KOPT-K1 (cell line): ENCODE measurements around the gene FAM228A.

Experiments used
- H3K27ac ChIP-seq: fragments of 200-600 bp; sonication (generic); 2 replicates; pipeline ENCODE4 v1.5.1; 2016; ENCODE audit warnings: antibody characterized with exemption, mild to moderate bottlenecking, low read depth, low read length; ENCODE audit not compliant: poor library complexity, severe bottlenecking
- H3K36me3 ChIP-seq: fragments of 200-600 bp; sonication (generic); 2 replicates; pipeline ENCODE4 v1.5.1; 2017; ENCODE audit warnings: antibody characterized with exemption, mild to moderate bottlenecking, low read length, moderate library complexity; ENCODE audit not compliant: insufficient read depth
- H3K9me3 ChIP-seq: fragments of 200-600 bp; sonication (generic); 2 replicates; pipeline ENCODE4 v1.5.1; 2017; ENCODE audit warnings: antibody characterized with exemption, low read length, mild to moderate bottlenecking; ENCODE audit not compliant: insufficient read depth, poor library complexity, severe bottlenecking

Gene FAM228A

DNA sequence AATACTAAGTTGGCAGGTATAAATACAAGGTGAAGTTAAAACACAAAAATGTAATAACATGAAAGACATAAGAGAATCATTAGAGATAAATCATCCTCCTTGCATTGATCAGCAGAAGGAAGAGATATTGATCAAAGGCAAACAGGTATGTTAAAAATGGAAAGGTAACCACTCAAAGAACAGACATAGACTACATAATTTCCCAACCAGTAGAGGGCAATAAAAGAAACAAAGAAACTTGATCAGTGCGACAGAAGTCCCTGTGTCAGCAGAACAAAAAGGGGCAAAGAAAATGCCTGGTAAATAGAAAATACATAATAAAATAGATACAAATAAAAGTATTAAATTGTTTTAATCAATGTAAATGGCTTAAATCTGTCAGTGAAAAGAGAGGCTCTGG is 53.6 kb downstream of the FAM228A start:
- 0 out of 2 replicates have a peak, but pooled peaks cover 2% of the 10 kb centered on the region for H3K36me3 ChIP-seq
- H3K27ac ChIP-seq: no peak overlapping the region
- no peaks in the 10 kb centered on the region for H3K9me3 ChIP-seq

DNA sequence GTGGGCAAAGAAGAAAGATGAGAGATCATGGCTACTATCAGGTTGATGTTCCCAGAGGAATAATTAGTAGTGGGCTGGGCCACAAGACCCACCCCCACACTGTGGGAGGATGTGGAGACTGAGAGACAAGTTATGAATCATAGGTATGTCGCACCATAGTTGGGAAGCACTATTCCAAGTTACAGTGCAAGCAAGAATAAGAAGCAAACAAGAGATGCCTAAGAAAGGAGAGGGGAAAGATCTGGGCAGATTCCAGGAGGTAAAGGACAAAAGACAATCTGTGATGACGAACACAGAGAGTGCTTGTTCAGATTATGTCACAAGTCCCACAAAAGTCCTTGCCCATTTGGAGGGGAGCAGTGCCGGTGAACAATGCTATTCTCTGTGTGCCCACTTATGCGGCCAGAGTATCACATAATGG is 56.6 kb downstream of the FAM228A start:
- Histone ChIP-seq H3K27ac (no peak overlapping the region), H3K36me3 (0 out of 2 replicates have a peak, but pooled peaks cover 6% of the 10 kb centered on the region)

DNA sequence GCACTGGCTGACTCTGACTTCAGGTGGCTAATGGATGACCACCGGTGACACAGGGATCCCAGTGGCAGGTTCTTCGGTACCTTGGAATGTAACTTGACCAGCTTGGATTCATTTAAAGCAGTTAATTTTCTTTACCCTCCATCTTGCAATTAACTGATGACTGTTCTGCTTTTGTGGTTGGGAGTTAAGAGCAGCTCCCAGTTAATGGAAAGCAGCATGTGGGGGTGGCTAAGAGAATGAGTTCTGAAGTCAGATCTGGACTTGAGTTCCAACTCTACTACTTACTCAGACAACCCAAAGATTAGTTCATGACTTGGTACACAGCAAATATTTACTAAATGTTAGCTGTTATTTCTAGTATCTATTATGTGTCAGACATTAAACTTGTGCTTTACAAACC is 58.5 kb downstream of the FAM228A start:
- Histone ChIP-seq H3K36me3 (0 out of 2 replicates have a peak, but pooled peaks cover 6% of the 10 kb centered on the region), H3K27ac (no peak overlapping the region), H3K9me3 (no peaks in the 10 kb centered on the region)

More for the DNA sequence above, 56.6 kb downstream of the FAM228A start:
- no peaks in the 10 kb centered on the region for H3K9me3 ChIP-seq

DNA sequence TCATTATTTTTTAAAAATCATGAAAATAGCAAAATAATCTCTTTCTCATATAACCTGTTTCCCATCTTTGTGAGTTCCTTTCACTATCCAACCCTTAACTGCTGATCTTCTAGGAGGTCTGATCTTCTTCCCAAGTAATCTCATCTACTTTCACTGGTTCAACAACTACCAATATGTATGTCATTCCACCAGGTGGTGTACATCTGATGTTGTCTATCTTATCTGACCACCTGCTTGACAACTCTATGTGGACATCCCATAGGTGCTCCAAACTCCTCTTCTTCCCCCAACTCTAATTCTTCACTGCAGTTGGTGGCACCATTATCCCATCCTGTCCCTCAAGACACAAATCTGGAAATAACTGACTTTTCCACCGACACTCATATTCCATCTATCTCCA is 62.5 kb downstream of the FAM228A start:
- Histone ChIP-seq H3K27ac (no peak overlapping the region), H3K9me3 (no peaks in the 10 kb centered on the region), H3K36me3 (peaks cover 12% of the 10 kb centered on the region; the same call in 1 of the 2 replicates)

DNA sequence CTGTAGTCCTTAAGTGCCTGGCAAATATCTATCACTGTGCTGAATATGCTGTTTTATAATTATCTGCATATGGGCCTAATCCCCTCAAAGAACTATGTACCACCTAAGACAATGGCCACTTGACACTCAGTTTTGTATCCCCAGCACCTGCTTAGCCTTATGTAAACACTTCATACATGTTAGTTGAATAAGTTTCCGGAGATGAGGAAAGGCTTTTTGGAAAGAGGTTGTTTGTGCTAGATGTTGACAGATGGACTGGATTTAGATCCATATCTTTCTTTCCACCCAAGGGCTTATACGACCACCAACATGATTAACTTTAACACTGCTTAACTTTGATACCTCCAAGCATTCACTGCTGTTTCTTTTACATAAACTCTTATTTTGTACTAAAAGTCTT is 63.3 kb downstream of the FAM228A start:
- no peaks in the 10 kb centered on the region for H3K9me3 ChIP-seq
- peaks cover 15% of the 10 kb centered on the region for H3K36me3 ChIP-seq
- no peak overlapping the region for H3K27ac ChIP-seq

DNA sequence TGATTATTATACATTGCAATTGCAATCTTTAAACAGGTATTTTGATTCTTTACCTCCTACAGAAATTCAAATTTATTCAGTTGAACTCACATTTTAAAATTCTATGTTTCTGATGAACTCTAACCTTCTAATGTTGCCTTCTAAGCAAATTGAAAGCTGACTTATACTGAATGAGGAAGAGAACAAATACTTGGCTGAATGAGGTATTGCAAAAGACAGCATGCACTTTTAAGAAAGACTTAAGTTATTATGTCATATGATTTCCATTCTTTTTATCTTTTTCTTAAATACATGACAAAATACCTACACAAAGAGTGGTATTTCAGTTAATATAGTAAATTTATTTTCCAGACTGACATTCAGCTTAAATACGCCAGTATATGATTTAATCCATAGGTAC is 64.7 kb downstream of the FAM228A start:
- H3K9me3 ChIP-seq: no peaks in the 10 kb centered on the region
- no peak overlapping the region for H3K27ac ChIP-seq
- peaks cover 24% of the 10 kb centered on the region for H3K36me3 ChIP-seq
